GM21528 (cell line): ENCODE data around the gene MROH2B.

ENCODE experiments used
- ATAC-seq: cut with Tn5 transposase; IDR thresholded peaks from one replicate; pipeline ENCODE4 v1.9.1; 2021; ENCODE audit warnings: mild to moderate bottlenecking, moderate library complexity; ENCODE audit not compliant: unreplicated experiment, low FRiP score

The MROH2B gene

DNA sequence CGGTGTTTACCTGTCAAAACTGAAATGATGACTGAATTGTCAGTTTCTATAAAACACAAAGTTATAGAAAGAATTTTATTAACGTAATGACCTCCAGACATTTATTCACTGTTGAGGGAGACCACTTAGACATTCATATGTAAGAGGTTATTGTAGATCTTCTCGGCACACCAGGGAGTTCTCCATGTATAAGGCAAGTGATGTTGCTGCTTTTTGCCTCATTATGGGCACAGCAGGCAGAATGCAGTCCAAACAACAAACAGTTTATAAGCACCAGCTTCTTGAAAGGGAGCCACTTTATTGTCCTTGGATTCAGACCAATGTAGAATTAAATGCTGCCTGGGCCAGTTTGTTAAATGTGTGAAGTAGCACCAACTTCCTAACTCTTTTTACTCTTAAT is 95.1 kb downstream of the MROH2B start:
- no peak for ATAC-seq

GRCh38 chr5:40973364-40974004 is 97.7 kb downstream of the MROH2B start:
- no peak for ATAC-seq

GRCh38 chr5:40972434-40972833 is 98.7 kb downstream of the MROH2B start:
- no peak for ATAC-seq

DNA sequence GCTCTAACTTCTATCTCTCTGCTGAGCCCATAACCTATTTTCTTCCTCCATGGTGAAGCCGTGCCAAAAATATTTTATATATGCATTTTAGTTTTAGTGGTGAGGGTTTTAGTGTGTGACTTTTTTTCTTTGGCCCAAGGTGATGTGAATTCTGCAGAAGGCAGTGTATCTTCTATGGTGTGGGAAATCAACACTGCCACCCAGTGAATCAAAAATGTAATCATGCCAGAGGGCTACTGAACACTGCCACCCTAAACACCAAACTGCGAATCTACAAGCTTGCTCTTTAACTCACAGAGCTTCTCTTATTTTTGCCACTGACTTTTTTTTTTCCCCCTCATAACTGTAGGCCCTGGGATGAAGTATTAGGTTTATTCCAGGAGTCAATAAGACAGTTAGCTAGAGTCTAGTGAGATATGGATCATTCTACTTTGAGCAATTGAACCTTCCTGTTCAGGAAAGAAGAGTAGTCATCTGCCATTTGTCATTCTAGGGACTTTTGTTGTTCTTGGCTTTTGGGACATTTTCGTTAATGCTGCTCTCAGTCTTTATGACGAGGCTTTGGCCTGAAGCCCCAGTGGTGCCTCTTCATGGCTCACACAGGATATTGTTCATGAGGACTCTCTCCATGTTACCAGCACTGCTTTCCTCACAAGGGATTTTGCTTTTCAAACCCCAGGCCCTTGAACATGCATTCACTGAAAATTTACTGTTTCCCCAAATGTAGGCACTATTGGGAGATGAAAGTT is 108.8 kb downstream of the MROH2B start:
- ATAC-seq: no peak

DNA sequence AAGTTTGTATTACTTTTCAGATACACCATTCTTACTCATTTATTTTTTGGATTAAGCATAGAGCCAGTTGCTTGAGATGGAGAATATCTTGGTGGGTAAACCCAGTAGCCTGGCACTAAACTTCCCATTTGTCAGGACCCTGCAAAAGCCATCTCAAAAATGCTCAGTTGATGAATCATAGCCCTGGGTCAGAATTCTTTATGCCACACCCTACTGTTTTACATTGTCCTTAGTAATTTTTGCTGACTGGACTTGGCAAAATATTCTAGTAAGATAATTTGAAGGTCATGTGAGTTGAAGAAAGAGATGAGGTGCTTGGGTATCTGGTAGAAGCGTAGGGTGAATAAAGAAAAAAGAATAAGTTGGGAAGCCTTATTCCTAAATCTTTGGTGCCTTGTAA is 111.1 kb downstream of the MROH2B start:
- no peak for ATAC-seq

DNA sequence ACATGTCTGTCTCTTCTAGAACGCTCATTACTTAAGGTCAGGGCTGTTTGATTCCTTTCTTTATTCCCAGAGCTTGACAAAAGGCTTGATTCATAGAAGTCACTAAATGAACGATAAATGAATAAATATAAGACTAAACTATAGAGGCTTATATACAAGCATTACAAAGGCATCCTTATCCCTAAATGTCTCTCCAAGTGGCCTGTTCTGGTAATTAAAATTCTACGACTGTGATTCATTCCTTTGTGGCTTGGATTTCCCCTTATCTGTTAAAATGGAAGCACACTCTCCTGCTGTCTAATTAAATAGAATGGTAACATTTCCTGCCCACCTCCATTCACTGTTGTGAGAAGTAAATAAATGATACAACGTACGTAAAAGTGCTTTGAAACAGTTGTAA is 112.3 kb downstream of the MROH2B start:
- ATAC-seq: no peak

GRCh38 chr5:40957048-40957447 is 114.1 kb downstream of the MROH2B start:
- ATAC-seq: no peak

DNA sequence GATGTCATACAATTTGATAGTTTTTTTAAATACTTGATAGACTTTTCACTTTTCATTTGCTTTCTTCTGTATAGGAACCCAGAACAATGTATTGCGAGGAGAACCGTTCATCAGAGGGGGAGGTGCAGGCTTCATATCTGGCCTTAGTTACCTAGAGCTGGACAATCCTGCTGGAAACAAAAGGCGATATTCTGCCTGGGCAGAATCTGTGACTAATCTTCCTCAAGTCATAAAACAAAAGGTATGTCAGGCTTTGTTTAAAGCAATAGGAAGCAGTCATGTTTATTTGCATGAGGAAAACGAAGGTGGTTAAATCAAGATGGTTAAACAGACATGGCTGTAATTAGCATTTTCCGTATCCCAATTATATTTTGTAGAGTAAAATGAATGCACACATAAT is 115.8 kb downstream of the MROH2B start:
- no peak for ATAC-seq
